AG09309 (cell line): ENCODE measurements around the gene SGCB.
A peak's percentile ranks its signal among the peaks of the same experiment; 100 is the strongest.

Source experiments
- DNase-seq: peaks from one replicate; pipeline ENCODE4 v3.0.0-alpha.2; 2010; ENCODE audit warnings: low read depth
- H3K4me3 ChIP-seq: 2 replicates; pipeline ENCODE4 v1.5.1; 2011; ENCODE audit warnings: mild to moderate bottlenecking, low read depth, low read length, moderate library complexity; ENCODE audit not compliant: control insufficient read depth
- CTCF ChIP-seq: IDR thresholded peaks from 2 replicates; pipeline ENCODE4 v1.5.1; 2011; ENCODE audit warnings: mild to moderate bottlenecking, low read depth, low read length, inconsistent platforms; ENCODE audit not compliant: insufficient read depth, control insufficient read depth; ENCODE audit errors: missing control alignments

SGCB gene

DNA sequence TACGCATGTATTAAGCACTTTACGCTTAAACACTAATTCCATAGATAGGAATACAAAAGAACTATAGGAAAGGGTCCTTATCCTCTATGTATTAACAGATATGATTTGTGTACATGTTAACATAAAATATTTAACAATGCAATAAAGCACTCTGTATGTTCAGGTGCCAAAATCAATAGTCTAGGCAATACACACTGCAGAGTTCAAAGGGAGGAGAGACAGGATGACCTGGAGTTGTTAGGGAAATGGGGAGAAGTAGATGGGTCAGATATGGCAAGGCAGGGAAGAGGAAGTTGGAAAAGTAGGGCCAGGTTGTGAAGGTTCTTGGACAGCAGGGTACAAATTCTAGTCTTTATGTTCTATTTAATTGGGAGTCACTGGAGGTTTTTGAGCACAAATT lies 2.9 kb downstream of the SGCB start:
- DNase-seq, result no peak
- no peak overlapping the region for H3K4me3 ChIP-seq
- no peak for TF ChIP-seq CTCF

DNA sequence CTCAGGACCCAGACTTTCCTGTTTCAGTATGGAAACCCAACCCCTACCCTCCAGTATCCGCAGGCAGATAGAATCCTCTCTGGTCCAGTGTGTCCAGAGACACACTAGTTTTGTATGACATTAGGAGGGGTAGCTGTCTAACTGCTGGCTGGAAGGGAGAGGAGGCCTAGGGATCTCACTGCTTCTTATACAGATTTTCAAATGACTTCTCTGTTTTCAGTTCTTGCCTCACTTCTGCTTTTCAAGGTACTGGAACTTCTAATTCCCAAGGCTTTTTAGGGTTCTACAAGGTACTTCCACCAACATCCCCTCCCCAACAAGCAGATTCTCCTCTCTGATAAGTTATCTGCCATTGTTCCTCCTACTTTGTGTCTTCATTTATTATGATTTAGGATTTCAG lies 6.1 kb downstream of the SGCB start:
- DNase-seq, result no peak
- TF ChIP-seq CTCF, result no peak
- no peak overlapping the region for H3K4me3 ChIP-seq

- DNase-seq, result peak; percentile 29
- TF ChIP-seq CTCF, result no peak
Observed at GRCh38 chr4:52028970-52029369, 9.1 kb downstream of the SGCB start.

DNA sequence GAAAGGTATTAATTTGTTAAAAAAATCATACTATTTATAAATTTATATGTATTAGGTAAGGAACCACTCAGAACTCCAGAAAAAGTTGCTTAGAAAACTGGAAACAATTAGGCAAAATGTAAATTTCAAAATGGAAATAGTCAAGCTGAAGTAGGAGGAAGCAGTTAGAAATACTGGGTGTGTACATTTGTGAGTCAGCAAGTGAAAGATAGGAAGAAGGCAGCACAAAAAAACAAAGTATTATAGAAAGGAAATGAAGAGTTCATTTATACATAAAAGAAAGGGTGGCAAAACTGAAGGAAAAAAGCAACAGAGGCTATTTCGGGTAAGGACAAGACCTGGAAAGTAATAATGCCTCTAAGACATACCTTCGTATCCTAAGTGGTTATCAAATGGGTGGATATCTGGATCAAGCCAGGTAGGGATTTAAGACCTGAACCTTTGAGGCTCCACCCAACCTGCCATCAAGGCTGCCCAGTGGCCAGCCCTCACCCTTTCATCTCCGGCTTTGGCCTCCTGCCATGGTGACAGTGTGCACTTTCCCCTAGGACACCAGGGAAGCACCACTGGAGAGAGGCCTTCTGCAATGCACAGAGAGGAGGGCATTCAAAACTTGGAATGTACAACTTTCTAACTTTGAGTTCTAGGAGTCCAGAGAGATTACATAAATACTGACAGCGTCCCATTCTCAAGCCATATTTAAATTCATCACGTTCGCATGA lies 18.0 kb downstream of the SGCB start, which contains the start of gene LRRC66:
TSS of gene LRRC66 (minus strand) at position 428 of the 722 bp plus-strand sequence. CDS start 2,750 bp downstream, outside the sequence.
- no peak within 1 kb of the TSS for H3K4me3 ChIP-seq
- TF ChIP-seq CTCF, result no peak
- no peak for DNase-seq

More at GRCh38 chr4:52028970-52029369, 9.1 kb downstream of the SGCB start:
- no peak overlapping the region for H3K4me3 ChIP-seq

GRCh38 chr4:52017814-52018213 lies 20.3 kb downstream of the SGCB start:
- no peak for DNase-seq
- H3K4me3 ChIP-seq, result no peak overlapping the region
- no peak for TF ChIP-seq CTCF

- no peak overlapping the region for H3K4me3 ChIP-seq
- DNase-seq, result no peak
- no peak for TF ChIP-seq CTCF
Observed at GRCh38 chr4:52016981-52017380, 21.1 kb downstream of the SGCB start.
